Measurements from ENCODE around the gene GSTK1. TPM values are rescaled to one million over a fixed set of nuclear protein-coding genes. Genes with fewer than 3 reads are reported as not detected.

Gene GSTK1
- total and polyA plus RNA-seq, 9 of the 15 experiments (the other 6 are each of a cell fraction or from before 2014, with no cell fraction given): 155 to 441 (median 233) TPM

- TF ChIP-seq ZNF639 (CRISPR knock-in tag; conservative IDR thresholded peaks at IDR 0.05 in 1 of 2, IDR thresholded peaks at IDR 0.05 in 1 of 2) (0 out of 4 replicates have a peak, but pooled peaks of 1 of the 2 experiments have one; percentile 6), MTF1 (CRISPR knock-in tag; IDR thresholded peaks at IDR 0.05; ENCODE audit: borderline replicate concordance) (no peak), IRF2 (CRISPR knock-in tag; IDR thresholded peaks at IDR 0.05) (no peak), GATAD2B (IDR thresholded peaks at IDR 0.05; ENCODE audit: borderline replicate concordance) (0 out of 2 replicates have a peak, but pooled peaks have one; percentile 21), SMARCE1 (IDR thresholded peaks at IDR 0.05) (peak; percentile 63), SRSF1 (IDR thresholded peaks at IDR 0.05; ENCODE audit: low read depth, low read length) (no peak), LEF1 (IDR thresholded peaks at IDR 0.05) (peak; percentile 80), LARP7 (IDR thresholded peaks at IDR 0.05) (no peak), NCOA4 (IDR thresholded peaks at IDR 0.05; ENCODE audit: partially characterized antibody) (no peak), NBN (IDR thresholded peaks at IDR 0.05; ENCODE audit: low read depth) (peak; percentile 22; the same call in 1 of the 2 replicates), SPI1 (IDR thresholded peaks at IDR 0.05; ENCODE audit: borderline replicate concordance, low read depth, low read length) (no peak), HINFP (tag; conservative IDR thresholded peaks at IDR 0.05; ENCODE audit: low read depth) (no peak), ZBTB9 (CRISPR knock-in tag; IDR thresholded peaks at IDR 0.05) (no peak), TFAP4 (CRISPR knock-in tag; IDR thresholded peaks at IDR 0.05; ENCODE audit: borderline replicate concordance) (no peak), GTF2E2 (tag; IDR thresholded peaks at IDR 0.05) (no peak), ZNF75A (CRISPR knock-in tag; IDR thresholded peaks at IDR 0.05) (no peak), CREB1 (IDR thresholded peaks at IDR 0.05) (peak; percentile 90), CREB1 (CRISPR knock-in tag; IDR thresholded peaks at IDR 0.05) (peak; percentile 67; the same call in 1 of the 2 replicates), NR4A1 (CRISPR knock-in tag; IDR thresholded peaks at IDR 0.05) (no peak), NR4A1 (tag; IDR thresholded peaks at IDR 0.05) (peak; percentile 40; the same call in 1 of the 2 replicates), FOS (IDR thresholded peaks at IDR 0.05; ENCODE audit: extremely low read depth, insufficient read length) (no peak), ZNF644 (tag; IDR thresholded peaks at IDR 0.05; ENCODE audit: low read depth) (peak; percentile 50; the same call in 1 of the 2 replicates), ATF1 (CRISPR knock-in tag; IDR thresholded peaks at IDR 0.05) (no peak; the same call in 1 of the 2 replicates), ATF1 (tag; IDR thresholded peaks at IDR 0.05) (peak; percentile 84), RFX1 (IDR thresholded peaks at IDR 0.05) (peak; percentile 55; the same call in 1 of the 2 replicates)
Measured at GRCh38 chr7:143256932-143257331, 6.3 kb upstream of the GSTK1 start (continued).

Data from K562 (cell line).